Astrocyte of the cerebellum (primary cell): ENCODE data around the gene TM7SF3.

ENCODE experiments used
- DNase-seq: peaks from one replicate; pipeline ENCODE4 v3.0.0-alpha.2; 2011; ENCODE audit warnings: low read depth
- H3K4me3 ChIP-seq: 2 replicates; pipeline ENCODE4 v1.5.1; 2011; ENCODE audit warnings: mild to moderate bottlenecking, low read depth, low read length, moderate library complexity
- CTCF ChIP-seq: IDR thresholded peaks from 2 replicates; pipeline ENCODE4 v1.5.1; 2012; ENCODE audit warnings: low read length, low read depth, moderate library complexity, mild to moderate bottlenecking; ENCODE audit errors: missing control alignments
- in situ Hi-C: cut with HindIII; loops from 2 replicates; pipeline ENCODE4 v1.10.0; 2017; ENCODE audit warnings: low sequenced_read_pairs

Gene TM7SF3

GRCh38 chr12:27015730-27016076 lies 1.5 kb upstream of the TM7SF3 start:
- TF ChIP-seq CTCF = peak; percentile 14
- no peak for DNase-seq
- in situ Hi-C loops = no loop called here
- no peak overlapping the region for H3K4me3 ChIP-seq

DNA sequence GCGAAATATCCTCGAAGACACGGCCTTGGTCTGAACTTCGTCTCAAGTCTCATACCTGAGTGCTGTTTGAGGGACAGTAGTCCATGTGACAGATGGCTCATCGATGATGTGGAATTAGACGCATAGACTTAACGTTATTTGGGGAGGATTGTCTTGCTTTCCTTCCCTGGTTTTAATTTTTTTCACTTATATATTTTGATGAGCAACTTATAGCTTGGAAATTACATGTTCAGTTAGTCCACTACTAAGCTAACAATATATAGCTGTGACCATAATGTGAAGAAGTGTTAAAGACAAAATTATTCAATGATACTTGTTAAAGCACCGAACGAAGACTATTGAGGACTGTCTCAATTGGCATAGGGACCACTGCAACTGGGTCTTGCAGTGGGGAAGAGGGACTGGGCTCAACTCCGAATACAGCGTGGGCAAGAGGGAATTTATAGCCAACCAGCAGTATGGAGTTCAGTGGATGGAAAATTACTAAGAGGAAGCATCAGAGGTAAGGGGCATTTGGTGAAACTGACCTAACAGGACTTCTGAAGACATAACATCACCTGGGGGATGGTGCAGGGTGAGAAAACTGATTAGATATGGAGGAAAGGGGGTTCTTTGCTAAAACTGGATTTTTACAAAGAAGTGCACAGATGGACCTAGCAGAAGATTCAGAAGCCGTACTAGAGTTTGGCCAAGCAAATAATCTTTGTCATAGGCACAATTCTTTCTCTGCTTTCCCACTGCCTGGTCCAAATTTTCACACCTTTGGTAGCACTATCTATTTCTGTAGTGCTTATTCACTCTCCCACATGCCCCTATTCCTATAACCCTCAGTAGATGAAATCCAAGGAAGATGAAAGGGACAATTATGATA lies 910 bp upstream of the TM7SF3 start:
- no peak for TF ChIP-seq CTCF
- in situ Hi-C loops = no loop called here
- DNase-seq = no peak

DNA sequence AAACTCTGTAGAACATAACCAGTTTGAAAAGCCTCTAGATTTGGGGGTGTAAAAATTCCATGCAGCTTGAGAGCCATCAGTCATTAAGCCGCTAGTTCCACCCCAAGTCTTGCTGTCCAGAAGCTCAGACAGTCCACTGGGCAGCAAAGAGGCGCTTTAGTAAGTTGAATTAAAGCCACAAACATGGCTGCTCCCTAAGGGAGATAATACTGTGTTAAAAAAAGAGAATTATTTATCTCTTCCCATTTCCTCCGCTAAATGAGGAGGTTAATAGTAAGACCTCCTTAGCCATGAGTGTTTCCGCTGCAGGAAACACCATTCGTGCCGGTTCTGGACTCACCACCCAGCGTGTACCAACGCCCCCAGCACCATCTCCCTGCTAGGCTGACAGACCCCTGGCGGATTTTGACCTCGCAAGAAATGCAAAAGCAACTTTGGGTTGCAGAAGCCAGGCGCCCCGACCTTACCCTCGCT lies 536 bp downstream of the TM7SF3 start:
- peak overlapping the region; percentile 69 for H3K4me3 ChIP-seq
- no peak for DNase-seq
- no peak for TF ChIP-seq CTCF
- in situ Hi-C loops = no loop called here

More for the DNA sequence above, 910 bp upstream of the TM7SF3 start:
- peak overlapping the region; percentile 69 for H3K4me3 ChIP-seq

DNA sequence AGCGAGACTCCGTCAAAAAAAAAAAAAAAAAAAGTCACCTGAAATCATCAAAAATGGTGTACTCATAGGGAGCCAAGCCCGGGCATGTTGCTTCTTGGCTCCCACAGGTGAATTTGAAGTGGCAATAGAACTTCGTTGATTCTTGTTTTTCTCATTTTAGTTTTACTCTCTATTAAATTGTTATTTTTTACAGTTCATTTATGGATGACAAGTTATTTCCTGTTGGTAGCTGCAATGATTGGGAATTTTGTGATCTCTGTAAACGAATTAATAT lies 1.3 kb downstream of the TM7SF3 start:
- H3K4me3 ChIP-seq = peak overlapping the region; percentile 69
- in situ Hi-C loops = no loop called here
- TF ChIP-seq CTCF = no peak
- no peak for DNase-seq

DNA sequence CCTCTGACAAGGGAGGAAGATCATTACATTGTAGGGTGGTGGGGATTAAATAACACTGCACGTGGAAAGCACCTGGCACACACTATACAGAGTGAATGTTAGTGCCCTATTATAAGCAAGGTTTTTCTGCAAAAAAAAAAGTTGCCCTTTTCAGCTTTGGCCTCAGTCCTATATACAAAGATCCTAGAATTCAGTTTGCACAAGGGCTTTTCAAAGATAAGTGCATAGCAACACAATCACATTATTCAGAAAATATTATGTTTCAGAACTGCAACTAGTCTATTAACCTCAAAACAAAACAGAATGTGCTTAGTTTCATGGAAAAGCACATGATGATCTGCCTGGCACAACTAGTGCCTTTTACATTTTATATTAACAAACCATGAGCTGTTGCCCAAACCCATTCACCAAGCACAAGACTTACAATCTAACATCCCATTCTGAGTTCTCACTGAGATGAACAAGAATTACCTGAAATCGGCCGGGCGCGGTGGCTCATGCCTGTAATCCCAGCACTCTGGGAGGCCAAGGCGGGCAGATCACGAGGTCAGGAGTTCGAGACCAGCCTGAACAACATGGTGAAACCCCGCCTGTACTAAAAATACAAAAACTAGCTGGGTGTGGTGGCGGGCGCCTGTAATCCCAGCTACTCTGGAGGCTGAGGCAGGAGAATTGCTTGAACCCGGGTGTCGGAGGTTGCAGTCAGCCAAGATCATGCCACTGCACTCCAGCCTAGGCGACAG lies 1.8 kb downstream of the TM7SF3 start:
- H3K4me3 ChIP-seq = no peak overlapping the region
- no peak for TF ChIP-seq CTCF
- in situ Hi-C loops = no loop called here
- DNase-seq = no peak

DNA sequence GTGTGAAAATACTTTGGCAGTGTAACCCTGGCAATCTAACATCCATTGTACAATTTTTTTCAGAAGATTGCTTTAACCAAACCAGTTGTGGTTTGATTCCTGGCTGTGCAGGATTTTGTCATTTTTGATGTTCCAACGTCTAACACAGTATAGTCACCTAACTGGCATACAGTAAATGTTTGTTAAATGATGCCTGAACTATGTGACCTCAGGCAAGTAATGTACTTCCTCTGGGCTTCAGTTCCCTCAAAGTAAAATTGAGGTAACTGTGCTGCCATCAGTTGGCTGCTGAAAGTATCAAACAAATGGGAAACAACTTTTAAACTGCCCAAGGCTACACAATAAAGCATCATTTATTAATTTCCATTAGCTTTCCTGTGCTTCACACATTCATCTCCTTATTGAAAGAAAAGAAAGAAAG lies 4.3 kb downstream of the TM7SF3 start:
- no peak overlapping the region for H3K4me3 ChIP-seq
- in situ Hi-C loops = no loop called here
- no peak for DNase-seq
- TF ChIP-seq CTCF = no peak
